GM18868 (cell line): ENCODE results near the gene DNAJC21.
"Not testable (repeated sequence)": the region's sequence is repeated elsewhere in the genome, so short reads cannot be mapped to it uniquely, and the experiment has no call there.

Experiments
- ATAC-seq: cut with Tn5 transposase; IDR thresholded peaks from one replicate; pipeline ENCODE4 v1.9.1; 2021; ENCODE audit warnings: mild to moderate bottlenecking, moderate library complexity; ENCODE audit not compliant: unreplicated experiment

The DNAJC21 gene

DNA sequence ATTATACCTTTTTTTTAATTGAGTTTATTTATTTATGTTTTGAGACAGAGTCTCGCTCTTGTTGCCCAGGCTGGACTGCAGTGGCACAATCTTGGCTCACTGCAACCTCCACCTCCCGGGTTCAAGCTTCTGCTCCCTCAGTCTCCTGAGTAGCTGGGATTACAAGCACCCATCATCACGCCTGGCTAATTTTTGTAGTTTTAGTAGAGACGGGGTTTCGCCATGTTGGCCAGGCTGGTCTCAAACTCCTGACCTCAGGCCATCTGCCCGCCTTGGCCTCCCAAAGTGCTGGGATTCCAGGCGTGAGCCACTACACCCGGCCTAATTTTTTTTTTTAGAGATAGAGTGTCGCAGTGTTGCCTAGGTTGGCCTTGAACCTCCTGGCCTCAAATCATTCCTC lies 6.1 kb upstream of the DNAJC21 start:
- not testable (repeated sequence) for ATAC-seq

DNA sequence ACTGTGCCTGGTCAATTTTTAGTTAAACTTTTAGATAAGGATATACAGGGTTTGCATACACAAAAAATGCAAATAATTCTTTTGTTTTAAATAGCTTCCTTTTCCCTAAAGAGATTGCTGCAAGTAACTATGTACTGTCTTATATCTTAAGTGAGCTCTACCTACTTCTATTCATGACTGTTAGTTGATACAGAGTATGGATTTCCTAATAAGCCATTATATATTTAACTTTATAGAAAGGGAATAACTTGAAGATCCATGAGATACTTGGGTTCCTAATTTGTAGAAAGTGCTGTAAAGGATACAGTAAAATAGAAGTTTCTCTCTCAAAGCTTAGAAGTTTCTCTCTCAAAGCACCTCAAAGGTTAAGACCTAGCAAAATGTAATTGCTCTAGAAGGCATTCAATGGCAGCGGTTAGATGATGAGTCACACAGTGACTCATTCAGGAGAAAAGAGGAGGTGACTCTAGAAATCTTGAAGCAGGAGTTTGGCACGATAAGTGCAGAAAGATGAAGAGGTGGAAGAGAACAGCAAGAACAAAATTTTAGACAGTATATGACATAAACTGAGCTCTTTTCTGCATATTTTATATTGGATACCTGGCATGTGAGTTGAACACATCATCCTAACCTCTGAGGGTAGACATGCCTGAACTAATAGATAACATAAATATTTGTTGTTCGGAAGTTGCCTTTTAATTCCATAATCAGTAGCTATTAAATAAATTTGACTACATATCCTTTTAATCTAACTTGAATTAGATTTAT lies 5.5 kb upstream of the DNAJC21 start:
- peak; percentile 63 for ATAC-seq

DNA sequence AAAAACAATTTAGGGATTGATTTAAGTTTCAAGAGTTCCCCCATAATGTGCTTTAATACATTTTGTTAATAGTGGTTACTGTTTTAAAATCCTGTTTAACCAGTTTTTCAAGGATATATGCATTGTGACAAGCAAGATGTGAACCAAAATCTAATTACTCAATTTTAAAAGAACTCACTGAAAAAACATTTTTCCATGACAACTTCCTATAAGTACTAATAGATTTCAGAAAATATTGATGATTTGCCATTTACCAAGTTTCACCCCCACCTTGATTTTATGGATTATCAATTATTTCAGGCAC lies 4.9 kb upstream of the DNAJC21 start:
- no peak for ATAC-seq

DNA sequence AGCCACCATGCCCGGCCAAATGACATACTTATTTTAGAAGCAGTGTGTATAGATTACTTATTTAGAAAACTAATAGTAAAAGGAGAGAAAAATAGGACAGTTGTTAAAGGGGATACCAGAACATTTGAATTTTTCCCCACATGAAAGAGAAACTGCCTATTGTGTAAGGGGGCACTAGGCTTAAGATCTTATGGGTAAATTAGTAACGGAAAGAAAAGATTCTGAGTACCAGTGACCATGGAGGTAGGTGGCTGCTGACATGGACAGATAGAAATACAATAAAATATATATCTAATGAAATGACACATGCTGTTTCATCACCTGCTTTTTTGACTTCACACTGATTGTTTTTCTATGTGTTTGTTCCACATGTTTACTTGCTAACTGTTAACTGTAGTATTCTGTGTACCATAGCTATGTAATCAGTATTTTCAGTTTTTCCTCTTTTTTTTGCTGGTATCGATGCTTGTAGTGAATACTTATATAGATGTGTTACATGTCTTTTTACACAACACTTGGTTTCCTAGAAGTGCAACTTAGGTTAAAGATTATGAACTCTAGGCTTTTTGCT lies 3.0 kb upstream of the DNAJC21 start:
- no peak for ATAC-seq

DNA sequence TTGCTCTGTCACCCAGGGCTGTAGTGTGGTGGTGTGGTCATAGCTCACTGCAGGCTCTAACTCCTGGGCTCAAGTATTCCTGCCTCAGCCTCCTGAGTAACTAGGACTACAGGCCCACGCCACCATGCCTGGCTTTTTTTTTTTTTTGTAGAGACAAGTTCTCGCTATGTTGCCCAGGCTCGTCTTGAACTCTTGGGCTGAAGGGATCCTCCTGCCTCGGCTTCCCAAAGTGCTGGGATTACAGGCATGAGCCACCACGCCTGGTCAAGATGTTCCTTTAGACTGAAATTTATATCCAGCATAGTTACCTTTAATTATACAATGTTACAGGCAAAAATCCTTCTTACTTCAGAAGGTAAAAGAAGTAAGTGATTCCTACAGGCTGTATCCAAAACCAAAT lies 1.6 kb upstream of the DNAJC21 start:
- no peak for ATAC-seq

DNA sequence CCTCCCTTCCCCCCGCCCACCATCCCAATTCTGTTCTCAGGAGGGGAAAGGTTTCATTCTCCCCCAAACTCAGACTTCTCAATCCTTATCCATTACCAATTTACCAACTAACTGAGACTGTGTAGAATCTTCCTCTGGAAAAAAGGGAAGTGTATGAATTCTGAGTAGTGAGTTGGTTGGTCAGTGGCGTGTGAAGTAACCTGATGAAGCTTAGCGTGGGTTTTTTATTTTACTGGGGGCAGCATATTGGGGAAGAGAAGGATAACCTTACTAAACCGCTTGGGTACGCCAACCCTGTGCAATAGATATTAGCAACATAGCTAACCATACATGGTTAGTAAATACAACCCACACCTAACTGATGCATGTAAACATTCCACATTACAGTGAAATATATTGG lies 1.1 kb upstream of the DNAJC21 start:
- no peak for ATAC-seq

DNA sequence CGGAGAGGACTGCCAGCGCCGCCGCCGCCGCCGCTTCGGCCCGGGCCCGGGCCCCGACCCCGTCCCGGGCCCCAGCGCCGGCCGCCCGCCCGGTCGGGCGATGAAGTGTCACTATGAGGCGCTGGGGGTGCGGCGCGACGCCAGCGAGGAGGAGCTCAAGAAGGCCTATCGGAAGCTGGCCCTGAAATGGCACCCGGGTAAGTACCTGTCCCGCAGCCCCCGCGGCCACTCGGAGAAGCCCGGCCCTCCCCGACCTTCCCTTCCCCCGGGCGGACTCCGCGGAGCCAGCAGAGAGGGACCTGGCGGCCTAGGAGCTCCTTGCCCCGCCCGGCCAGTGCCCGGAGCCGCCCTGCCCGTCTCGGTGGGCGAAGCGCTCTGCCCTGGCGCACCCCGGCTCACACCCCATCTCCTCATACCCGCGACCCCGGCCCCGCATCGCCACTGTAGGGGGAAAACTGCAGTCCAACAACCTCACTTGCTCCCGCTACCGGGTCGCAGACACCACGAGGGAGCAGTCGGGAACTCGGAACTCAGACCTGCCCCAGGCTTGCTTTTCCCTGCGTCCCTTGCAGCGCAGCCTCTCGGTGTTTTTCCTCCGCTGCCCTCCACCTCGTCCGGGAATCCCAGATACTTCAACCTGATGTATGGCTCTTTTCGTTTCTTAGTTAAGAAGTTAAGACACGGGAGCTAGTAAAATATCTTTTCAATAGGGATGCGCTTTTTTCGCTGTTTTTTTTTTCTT lies 532 bp downstream of the DNAJC21 start:
- peak; percentile 79 for ATAC-seq

DNA sequence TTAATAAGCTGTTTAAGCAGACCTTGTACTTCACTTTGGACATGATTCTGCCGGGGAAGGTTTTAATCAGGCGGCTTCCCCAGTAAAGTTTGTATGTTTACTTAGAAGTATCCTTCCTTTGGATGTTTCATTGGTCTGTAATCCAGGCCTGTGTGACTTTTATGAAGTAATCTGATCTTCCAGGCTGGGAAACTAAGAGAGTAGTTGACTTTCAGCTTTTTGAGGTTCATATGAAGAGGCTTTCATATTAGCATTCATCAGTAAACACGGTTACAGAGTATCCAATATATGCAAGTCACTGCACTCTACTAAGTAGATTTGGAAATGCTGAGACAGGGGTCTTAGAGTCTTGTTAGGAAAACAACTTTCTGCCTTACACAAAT lies 1.1 kb downstream of the DNAJC21 start:
- no peak for ATAC-seq

DNA sequence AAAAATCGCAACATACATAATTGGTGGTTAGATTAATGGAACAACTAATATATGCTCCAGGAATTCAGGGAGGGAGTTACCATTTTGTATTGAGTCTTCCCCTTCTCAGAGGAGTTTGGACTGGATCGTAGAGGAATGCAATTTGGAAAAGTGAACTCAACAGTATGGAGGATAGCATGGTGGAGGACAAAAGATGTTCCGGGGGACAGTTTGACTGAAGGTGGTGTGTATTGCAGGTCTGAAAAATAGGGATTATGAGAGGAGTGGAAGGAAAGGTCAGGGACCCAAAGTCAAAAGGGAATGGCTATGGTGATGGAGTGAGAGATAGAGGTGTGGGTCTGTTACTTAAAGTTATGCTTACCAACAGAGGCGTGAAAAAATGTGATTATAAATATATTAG lies 1.5 kb downstream of the DNAJC21 start:
- no peak for ATAC-seq

DNA sequence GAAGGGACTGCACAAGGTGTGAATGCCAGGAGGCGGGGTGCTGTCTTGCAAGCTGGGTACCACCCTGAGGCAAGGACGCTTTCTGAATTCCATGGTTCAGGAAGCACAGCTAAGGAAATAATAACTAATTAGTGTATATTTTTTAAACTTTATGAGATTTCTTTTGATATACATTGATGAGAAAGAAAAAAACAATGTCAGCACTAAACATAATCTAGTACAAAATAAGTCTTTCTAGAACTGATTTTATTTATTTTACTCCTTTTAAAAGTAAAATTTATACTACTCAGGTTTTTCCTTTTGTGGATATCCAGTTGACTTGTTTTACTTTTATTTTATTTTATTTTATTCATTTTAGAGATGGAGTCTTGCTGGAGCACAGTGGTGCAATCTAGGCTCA lies 3.6 kb downstream of the DNAJC21 start:
- ATAC-seq, result no peak

DNA sequence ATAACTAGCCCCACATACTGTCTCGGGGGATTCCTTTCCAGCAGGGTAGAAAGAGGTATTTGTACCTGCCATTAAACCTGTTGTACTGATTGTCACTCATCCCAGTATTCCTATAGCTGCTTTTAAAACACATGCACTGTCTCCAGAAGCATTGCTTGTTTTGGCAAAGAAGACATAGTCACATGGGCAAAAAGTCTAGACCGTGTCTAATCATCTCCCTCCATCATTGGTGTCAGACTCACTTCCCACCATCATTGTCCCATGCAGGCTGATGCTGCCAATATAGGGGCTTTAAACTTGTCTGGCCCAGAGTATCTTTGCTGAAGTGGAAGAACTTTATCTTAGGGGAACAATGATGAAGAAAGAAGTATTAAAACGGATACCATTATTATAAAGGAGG lies 12.6 kb downstream of the DNAJC21 start:
- no peak for ATAC-seq

DNA sequence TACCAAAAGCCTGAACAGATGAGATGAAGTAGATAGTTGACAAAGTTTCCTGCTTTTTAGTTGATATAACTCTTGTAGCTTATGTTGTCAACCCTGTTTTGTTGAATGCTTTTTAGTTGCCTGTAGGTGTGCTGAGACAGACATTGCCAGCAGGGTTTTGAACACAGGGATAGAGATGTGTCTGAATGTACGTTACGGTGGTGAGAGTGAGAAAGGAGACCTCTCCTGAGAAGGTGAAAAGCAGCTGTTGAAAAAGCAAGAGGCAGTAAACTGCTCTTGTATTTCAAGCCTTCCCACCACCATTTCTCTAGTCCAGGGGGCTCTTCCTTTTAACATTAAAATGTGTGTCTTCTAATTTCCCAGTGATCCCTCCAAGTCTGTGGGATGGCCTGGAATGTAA lies 14.7 kb downstream of the DNAJC21 start:
- ATAC-seq, result no peak

DNA sequence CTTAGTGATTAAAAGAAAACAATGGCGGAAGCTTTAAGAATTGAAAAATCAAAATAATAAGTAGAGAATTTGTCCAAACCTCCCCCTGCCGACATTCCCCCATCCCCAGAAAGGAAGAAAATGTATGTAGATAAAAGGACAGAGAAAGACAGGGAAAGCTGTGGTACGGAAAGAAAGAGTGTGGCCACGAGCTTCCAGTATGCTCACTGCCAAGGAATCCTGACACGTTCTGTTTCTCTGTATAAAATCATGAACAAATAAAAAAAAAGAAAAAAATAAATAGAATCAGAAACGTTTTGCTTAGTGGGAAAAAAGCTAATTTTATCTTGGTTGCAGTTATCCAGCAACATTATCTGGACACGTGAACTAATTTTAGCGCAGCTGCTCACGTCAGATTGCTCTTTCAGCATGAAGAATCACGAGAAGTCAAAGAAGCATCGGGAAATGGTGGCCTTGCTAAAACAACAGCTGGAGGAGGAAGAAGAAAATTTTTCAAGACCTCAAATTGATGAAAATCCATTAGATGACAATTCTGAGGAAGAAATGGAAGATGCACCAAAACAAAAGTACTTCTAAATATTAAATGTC lies 15.2 kb downstream of the DNAJC21 start:
- no peak for ATAC-seq

DNA sequence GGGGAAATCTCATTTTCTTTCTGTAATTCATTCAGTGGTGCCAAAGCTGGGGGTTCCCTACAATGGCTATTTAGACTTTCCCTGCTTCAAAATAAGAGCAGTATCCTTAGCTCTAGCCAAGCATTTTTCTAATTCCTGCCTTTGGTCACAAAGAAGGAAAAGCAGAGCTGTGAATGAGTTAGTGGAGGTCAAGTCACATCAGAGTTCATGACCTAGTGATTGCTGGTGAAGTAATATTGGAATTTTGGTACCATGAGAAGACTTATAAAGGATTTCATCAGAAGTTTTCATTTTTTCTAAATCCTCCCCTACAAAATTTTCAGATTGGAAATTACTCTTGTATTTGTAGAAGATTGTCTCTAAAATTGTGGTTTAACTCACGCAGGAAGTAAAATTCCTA lies 28.0 kb downstream of the DNAJC21 start:
- ATAC-seq, result no peak

DNA sequence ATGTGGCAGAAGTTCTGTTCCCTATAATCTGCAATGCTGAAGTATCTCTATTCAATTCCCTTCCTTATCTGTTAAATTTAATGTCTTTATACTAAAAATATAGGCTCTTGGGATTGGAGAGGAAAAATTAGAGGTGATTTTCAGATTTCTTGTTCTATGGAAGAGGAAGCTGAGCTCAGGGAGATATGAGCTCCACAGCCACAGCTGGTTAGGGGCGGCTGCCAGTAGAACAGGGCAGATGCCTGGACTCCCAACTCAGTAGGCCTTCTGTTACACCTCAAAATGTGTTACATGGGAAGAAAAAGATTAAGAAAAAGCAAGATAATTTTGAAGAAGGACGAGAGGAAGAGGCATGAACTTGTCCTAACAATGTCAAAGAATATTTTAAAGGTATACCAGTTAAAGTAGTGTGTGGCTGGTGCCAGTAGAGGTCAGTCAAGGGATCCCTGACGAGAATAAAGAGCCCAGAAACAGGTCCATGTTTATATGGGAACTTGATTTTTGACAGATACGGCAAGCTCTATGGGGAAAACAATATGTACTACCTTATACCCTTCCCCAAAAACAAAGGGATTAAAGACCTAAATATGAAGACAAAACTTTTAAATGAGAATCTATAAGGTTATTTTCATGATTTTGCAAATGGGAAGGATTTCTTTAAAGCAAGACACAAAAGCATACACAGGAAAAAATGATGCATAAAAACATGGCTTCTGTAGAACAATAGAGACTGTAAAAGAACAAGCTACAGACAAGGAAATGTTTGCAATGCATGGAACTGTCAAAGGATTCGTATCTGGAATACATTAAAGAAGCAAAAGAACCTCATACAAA lies 28.7 kb downstream of the DNAJC21 start:
- peak; percentile 31 for ATAC-seq

DNA sequence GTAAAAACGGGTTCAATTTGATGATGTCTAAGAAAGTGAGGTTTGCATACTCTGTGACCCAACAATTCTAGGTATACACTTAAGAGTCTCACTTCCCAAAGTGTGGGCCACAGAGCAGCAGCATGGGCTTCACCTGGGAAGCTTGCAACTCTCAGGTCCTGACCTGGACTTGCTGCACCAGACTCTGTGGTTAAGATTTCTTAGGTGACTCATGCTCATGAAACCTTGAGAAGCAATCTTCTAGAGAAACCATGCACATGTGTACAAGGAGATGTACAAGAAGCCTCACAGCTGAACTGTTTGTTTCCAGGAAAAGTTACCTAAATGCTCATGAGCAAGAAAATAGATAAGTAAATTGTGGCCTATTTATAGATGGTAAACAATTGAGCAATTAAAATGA lies 30.0 kb downstream of the DNAJC21 start:
- ATAC-seq, result peak; percentile 97

DNA sequence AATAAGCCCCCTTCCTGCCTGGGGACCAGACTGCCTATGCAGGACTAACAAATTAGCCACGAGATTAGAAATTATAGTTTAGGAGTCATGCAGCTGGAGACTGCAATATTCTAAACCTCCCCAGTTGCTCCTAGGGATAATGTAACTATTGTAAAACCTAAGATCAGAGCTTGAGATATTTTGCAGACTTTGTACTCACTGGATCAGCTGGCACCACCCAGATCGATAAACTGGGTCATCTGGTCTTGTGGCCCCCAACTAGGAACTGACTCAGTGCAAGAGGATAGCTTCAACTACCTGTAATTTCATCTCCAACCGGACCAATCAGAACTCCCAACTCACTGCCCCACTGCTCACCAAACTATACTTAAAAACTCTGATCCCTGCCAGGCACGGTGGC lies 38.2 kb downstream of the DNAJC21 start:
- no peak for ATAC-seq

DNA sequence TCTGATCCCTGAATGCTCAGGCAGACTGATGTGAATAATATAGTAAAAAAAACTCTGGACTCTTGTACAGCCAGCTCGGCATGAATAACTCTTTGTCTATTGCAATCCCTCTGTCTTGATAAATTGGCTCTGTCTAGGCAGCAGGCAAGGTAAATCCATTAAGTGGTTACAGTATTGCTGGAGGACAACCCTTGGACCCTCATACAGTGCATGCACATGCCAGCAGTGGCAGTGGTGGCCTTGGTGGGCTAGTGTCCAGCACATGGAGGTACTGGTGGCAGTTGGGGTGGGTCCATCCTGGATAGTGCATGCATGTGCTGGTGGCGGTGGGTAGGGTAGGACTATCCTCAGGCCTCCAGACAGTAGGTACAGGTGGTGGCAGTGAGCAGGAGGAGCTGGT lies 38.9 kb downstream of the DNAJC21 start:
- ATAC-seq, result no peak

DNA sequence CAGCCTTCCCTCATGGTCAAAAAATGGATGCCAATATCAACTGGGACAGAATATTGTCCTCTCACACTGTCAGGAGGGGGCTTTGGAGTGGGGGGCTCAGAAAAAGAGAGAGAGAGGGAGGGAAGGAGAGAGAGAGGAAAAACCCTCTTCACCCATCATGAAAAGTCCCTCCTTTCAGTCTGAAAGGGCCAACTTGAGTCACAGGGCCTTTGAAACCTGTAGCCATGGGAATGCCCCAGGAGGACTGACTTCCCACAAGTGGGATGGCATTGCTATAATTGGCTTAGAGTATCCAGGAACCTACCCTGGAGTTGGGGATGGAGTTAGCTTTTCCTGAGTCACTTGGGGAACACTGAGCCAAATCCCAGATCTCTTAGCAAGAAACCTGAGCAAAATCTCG lies 41.2 kb downstream of the DNAJC21 start:
- ATAC-seq, result peak; percentile 66

DNA sequence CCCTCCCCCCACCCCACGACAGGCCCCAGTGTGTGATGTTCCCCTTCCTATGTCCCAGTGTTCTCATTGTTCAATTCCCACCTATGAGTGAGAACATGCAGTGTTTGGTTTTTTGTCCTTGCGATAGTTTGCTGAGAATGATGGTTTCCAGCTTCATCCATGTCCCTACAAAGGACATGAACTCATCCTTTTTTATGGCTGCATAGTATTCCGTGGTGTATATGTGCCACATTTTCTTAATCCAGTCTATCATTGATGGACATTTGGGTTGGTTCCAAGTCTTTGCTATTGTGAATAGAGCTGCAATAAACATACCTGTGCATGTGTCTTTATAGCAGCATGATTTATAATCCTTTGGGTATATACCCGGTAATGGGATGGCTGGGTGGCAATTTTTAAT lies 42.3 kb downstream of the DNAJC21 start:
- not testable (repeated sequence) for ATAC-seq

DNA sequence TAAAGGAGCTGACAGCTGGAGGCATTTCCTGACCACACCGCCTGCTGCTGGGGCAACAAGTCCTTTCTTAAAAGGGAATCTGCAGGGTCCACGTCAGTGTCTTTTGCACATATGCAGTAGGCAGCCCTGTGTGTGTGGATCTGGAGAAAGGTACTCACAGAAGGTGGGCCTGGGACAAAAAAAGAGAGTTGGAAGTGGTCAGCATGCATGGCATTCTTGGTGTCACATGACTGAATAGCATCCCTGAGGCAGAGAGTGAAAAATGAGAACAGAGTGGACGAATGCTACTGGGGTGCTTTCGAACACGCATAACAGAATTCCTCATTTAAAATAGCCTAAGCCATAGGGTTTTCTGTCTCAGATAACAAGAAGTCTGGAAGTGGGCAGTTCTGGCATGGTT lies 47.0 kb downstream of the DNAJC21 start:
- no peak for ATAC-seq
